ENCODE results near the gene ZNF688. TPM values are rescaled to one million over a fixed set of nuclear protein-coding genes. Genes with fewer than 3 reads are reported as not detected.
A peak's percentile ranks its signal among the peaks of the same experiment; 100 is the strongest.

The ZNF688 gene
- total and polyA plus RNA-seq, 9 of the 15 experiments (the other 6 are each of a cell fraction or from before 2014, with no cell fraction given), result 0.48 to 12.9 (median 4.5) TPM

- TF ChIP-seq VEZF1 (CRISPR knock-in tag; IDR thresholded peaks at IDR 0.05), result peak; percentile 83
- TF ChIP-seq ZNF695 (CRISPR knock-in tag; IDR thresholded peaks at IDR 0.05), result no peak
- TF ChIP-seq CTCFL (IDR thresholded peaks at IDR 0.05; ENCODE audit: borderline replicate concordance, insufficient read depth, low read depth, low read length, poor library complexity, severe bottlenecking), result no peak
- peak; percentile 64; the same call in 1 of the 2 replicates for TF ChIP-seq DMBX1 (CRISPR knock-in tag; IDR thresholded peaks at IDR 0.05; ENCODE audit: borderline replicate concordance)
- no peak for TF ChIP-seq MYC (IDR thresholded peaks at IDR 0.05; ENCODE audit: low read depth, low read length)
- TF ChIP-seq MYC (CRISPR knock-in tag; IDR thresholded peaks at IDR 0.05; ENCODE audit: borderline replicate concordance, low read depth), result 0 out of 2 replicates have a peak, but pooled peaks have one; percentile 16
- peak; percentile 63 for TF ChIP-seq ZBTB12 (CRISPR knock-in tag; IDR thresholded peaks at IDR 0.05)
- TF ChIP-seq NFYB (IDR thresholded peaks at IDR 0.05; ENCODE audit: extremely low read depth, insufficient read length), result peak; percentile 98
- no peak for TF ChIP-seq ZBTB8A (IDR thresholded peaks at IDR 0.05; ENCODE audit: partially characterized antibody)
- TF ChIP-seq NFRKB (IDR thresholded peaks at IDR 0.05; ENCODE audit: low read depth), result peak; percentile 98
- TF ChIP-seq TOE1 (IDR thresholded peaks at IDR 0.05; ENCODE audit: borderline replicate concordance), result peak; percentile 48; the same call in 1 of the 2 replicates
- TF ChIP-seq TOE1 (CRISPR knock-in tag; IDR thresholded peaks at IDR 0.05; ENCODE audit: borderline replicate concordance, low read depth), result no peak
- peak; percentile 86 for TF ChIP-seq ZNF766 (CRISPR knock-in tag; conservative IDR thresholded peaks at IDR 0.05)
- TF ChIP-seq TAF9B (IDR thresholded peaks at IDR 0.05; ENCODE audit: partially characterized antibody), result peak; percentile 73
- no peak for TF ChIP-seq ZBTB34 (CRISPR knock-in tag; IDR thresholded peaks at IDR 0.05)
- TF ChIP-seq MXI1 (IDR thresholded peaks at IDR 0.05; ENCODE audit: low read depth, low read length), result no peak
- peak; percentile 84 to 90 for TF ChIP-seq MNT (conservative IDR thresholded peaks at IDR 0.05)
These were observed at the start of gene ZNF688 (continued) for GRCh38 chr16:30571445-30572322.
